ENCODE data around the gene RNU4-1. TPM values are rescaled to one million over a fixed set of nuclear protein-coding genes. Genes with fewer than 3 reads are reported as not detected.
A peak's percentile ranks its signal among the peaks of the same experiment; 100 is the strongest.

The RNU4-1 gene
- total and polyA plus RNA-seq, 4 donors: under 0.01 to 26.0 (median under 0.01) TPM; not detected in 1

DNA sequence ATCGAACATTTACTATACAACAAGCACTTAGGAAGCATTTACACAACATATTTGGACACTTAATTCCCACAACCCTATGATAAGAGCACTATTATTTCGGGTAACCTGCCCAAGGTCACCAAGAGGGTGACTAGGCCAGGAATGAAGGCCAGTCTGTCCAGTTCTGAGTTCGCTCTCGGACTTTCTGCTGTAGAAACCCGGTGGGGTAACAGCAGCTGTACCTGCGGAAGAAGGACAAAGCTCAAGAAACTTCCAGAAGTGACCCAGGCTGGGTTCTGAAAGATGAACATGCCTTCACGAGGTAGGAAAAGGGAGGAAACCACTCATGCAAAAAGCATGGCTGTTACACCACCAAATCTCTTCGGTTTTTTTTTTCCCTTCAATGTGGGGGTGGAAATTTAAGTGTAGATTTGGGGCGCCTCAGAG lies 23.8 kb upstream of the RNU4-1 start:
- H3K4me1 ChIP-seq (ENCODE audit: control insufficient read depth in 4 of 4, insufficient read depth in 4 of 4, low read length in 3 of 4): peaks cover 6 to 20% (median 12%) of the 10 kb centered on the region in 4 donors
- H3K27me3 ChIP-seq (ENCODE audit: control insufficient read depth in 4 of 4, insufficient read depth in 4 of 4, low read length in 3 of 4): no peaks in the 10 kb centered on the region
- H3K9me3 ChIP-seq (ENCODE audit: control insufficient read depth in 4 of 4, low read length in 3 of 4): no peaks in the 10 kb centered on the region
- peak overlapping the region; percentile 68 to 82 for H3K9ac ChIP-seq (ENCODE audit: low read depth in 1 of 2, low read length in 2 of 2)
- H3K36me3 ChIP-seq (ENCODE audit: control insufficient read depth in 4 of 4, insufficient read depth in 3 of 4, low read depth in 1 of 4, low read length in 3 of 4): no peaks in the 10 kb centered on the region
- H3K27ac ChIP-seq (ENCODE audit: low read depth in 1 of 2, low read length in 2 of 2): peak overlapping the region; percentile 90 to 91
- no peak for DNase-seq (ENCODE audit: low spot score)
- TF ChIP-seq, protein P1, sequence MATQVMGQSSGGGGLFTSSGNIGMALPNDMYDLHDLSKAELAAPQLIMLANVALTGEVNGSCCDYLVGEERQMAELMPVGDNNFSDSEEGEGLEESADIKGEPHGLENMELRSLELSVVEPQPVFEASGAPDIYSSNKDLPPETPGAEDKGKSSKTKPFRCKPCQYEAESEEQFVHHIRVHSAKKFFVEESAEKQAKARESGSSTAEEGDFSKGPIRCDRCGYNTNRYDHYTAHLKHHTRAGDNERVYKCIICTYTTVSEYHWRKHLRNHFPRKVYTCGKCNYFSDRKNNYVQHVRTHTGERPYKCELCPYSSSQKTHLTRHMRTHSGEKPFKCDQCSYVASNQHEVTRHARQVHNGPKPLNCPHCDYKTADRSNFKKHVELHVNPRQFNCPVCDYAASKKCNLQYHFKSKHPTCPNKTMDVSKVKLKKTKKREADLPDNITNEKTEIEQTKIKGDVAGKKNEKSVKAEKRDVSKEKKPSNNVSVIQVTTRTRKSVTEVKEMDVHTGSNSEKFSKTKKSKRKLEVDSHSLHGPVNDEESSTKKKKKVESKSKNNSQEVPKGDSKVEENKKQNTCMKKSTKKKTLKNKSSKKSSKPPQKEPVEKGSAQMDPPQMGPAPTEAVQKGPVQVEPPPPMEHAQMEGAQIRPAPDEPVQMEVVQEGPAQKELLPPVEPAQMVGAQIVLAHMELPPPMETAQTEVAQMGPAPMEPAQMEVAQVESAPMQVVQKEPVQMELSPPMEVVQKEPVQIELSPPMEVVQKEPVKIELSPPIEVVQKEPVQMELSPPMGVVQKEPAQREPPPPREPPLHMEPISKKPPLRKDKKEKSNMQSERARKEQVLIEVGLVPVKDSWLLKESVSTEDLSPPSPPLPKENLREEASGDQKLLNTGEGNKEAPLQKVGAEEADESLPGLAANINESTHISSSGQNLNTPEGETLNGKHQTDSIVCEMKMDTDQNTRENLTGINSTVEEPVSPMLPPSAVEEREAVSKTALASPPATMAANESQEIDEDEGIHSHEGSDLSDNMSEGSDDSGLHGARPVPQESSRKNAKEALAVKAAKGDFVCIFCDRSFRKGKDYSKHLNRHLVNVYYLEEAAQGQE (IDR thresholded peaks at IDR 0.05): no peak
- TF ChIP-seq SP1 (IDR thresholded peaks at IDR 0.05): no peak
- no peak for TF ChIP-seq TAF1 (conservative IDR thresholded peaks at IDR 0.05)
- no peak for TF ChIP-seq ZBTB33 (IDR thresholded peaks at IDR 0.05)
- TF ChIP-seq HNF4G (IDR thresholded peaks at IDR 0.05): no peak
- TF ChIP-seq HNF4A (conservative IDR thresholded peaks at IDR 0.05): peak; percentile 26 to 28
- TF ChIP-seq RAD21 (IDR thresholded peaks at IDR 0.05): no peak
- TF ChIP-seq EGR1 (IDR thresholded peaks at IDR 0.05; ENCODE audit: low read depth in 2 of 2): no peak
- peak in 1 of 2 donors; percentile 26 for TF ChIP-seq JUND (IDR thresholded peaks at IDR 0.05)
- TF ChIP-seq, protein P2, sequence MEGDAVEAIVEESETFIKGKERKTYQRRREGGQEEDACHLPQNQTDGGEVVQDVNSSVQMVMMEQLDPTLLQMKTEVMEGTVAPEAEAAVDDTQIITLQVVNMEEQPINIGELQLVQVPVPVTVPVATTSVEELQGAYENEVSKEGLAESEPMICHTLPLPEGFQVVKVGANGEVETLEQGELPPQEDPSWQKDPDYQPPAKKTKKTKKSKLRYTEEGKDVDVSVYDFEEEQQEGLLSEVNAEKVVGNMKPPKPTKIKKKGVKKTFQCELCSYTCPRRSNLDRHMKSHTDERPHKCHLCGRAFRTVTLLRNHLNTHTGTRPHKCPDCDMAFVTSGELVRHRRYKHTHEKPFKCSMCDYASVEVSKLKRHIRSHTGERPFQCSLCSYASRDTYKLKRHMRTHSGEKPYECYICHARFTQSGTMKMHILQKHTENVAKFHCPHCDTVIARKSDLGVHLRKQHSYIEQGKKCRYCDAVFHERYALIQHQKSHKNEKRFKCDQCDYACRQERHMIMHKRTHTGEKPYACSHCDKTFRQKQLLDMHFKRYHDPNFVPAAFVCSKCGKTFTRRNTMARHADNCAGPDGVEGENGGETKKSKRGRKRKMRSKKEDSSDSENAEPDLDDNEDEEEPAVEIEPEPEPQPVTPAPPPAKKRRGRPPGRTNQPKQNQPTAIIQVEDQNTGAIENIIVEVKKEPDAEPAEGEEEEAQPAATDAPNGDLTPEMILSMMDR (IDR thresholded peaks at IDR 0.05; ENCODE audit: low read depth, low read length, missing input control): no peak
- no peak for TF ChIP-seq MAX (IDR thresholded peaks at IDR 0.05)
- peak in 1 of 2 donors; percentile 48 for TF ChIP-seq RXRA (IDR thresholded peaks at IDR 0.05)
- no peak for TF ChIP-seq YY1 (IDR thresholded peaks at IDR 0.05)
- 18% methylated on average over 9 of the region's 9 CpGs for WGBS
- H3K4me3 ChIP-seq (ENCODE audit: low read depth in 1 of 3, low read length in 3 of 3): peak overlapping the region; percentile 54 to 95 (median 67)

DNA sequence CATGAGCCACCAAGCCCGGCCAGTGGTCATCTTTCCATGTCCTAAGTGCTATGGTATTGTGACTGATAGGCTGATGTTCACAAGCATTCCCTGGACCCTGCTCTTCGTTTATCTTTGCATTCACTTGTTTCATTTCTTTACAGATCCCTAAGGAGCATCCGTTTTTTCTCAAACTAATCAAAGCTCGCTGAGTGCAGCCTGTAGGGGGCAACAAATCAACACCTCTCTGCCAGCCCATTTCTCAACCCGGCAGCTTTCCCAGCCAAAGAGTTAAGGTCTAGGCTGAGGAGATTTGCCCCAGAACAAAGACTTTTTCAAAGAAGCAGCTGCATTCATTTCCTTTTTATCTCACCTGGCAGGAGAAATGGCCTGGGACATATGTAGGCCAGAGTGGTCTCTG lies 21.2 kb upstream of the RNU4-1 start:
- no peak overlapping the region for H3K4me3 ChIP-seq (ENCODE audit: low read depth in 1 of 3, low read length in 3 of 3)
- H3K27ac ChIP-seq (ENCODE audit: low read depth in 1 of 2, low read length in 2 of 2): no peak overlapping the region
- H3K9me3 ChIP-seq (ENCODE audit: control insufficient read depth in 4 of 4, low read length in 3 of 4): no peaks in the 10 kb centered on the region
- no peaks in the 10 kb centered on the region for H3K27me3 ChIP-seq (ENCODE audit: control insufficient read depth in 4 of 4, insufficient read depth in 4 of 4, low read length in 3 of 4)
- WGBS: 80% methylated on average over 5 of the region's 5 CpGs
- peaks cover 3 to 14% (median 5%) of the 10 kb centered on the region in 4 donors for H3K4me1 ChIP-seq (ENCODE audit: control insufficient read depth in 4 of 4, insufficient read depth in 4 of 4, low read length in 3 of 4)
- TF ChIP-seq YY1 (IDR thresholded peaks at IDR 0.05) (no peak), RAD21 (IDR thresholded peaks at IDR 0.05) (peak in 1 of 2 donors; percentile 13), FOXA2 (IDR thresholded peaks at IDR 0.05) (no peak), FOXA1 (IDR thresholded peaks at IDR 0.05) (no peak), HNF4A (conservative IDR thresholded peaks at IDR 0.05) (no peak), GABPA (IDR thresholded peaks at IDR 0.05 in 1 of 2, conservative IDR thresholded peaks at IDR 0.05 in 1 of 2) (no peak), NR2F2 (IDR thresholded peaks at IDR 0.05) (no peak), HNF4G (IDR thresholded peaks at IDR 0.05) (no peak)
- no peak overlapping the region for H3K9ac ChIP-seq (ENCODE audit: low read depth in 1 of 2, low read length in 2 of 2)
- no peak for DNase-seq (ENCODE audit: low spot score)
- no peaks in the 10 kb centered on the region for H3K36me3 ChIP-seq (ENCODE audit: control insufficient read depth in 4 of 4, insufficient read depth in 3 of 4, low read depth in 1 of 4, low read length in 3 of 4)
